ENCODE results near the gene DAGLA. TPM values are rescaled to one million over a fixed set of nuclear protein-coding genes. Genes with fewer than 3 reads are reported as not detected.

DAGLA gene
- total RNA-seq (10 to 100 TPM in 1 of 5 donors, 1 to 10 TPM in 2, under 1 TPM in 2; under 0.01 to 27.2 (median 1.3) TPM), polyA plus RNA-seq (1 to 10 TPM in 1 of 3 donors, under 1 TPM in 2; 0.15 to 3.2 (median 0.75) TPM)
- long read RNA-seq, donor 1 = 0 reads
- long read RNA-seq, donor 2, partial matches to known transcripts = 6 of 6 reads
- long read RNA-seq, donor 2, other reads (novel, unspliced or antisense) = 0 of 6 reads
- long read RNA-seq, donor 3 = 0 reads
- long read RNA-seq, donor 4 = 0 reads
- long read RNA-seq, donor 5, partial matches to known transcripts = 0 of 5 reads
- long read RNA-seq, donor 5, other reads (novel, unspliced or antisense) = 5 of 5 reads
- long read RNA-seq, donor 6, full-length matches to known transcripts = 2 of 22 reads
- long read RNA-seq, donor 6, partial matches to known transcripts = 20 of 22 reads
- long read RNA-seq, donor 6, other reads (novel, unspliced or antisense) = 0 of 22 reads
- long read RNA-seq, donor 7 = 0 reads
- long read RNA-seq, donor 8 = 0 reads
- long read RNA-seq, donor 9 = 0 reads
- long read RNA-seq, donor 10 = 0 reads

- Histone ChIP-seq H3K4me3 (peak within 1 kb of the TSS; percentile 49 to 56 (median 53)), H3K36me3 (no peaks in the 10 kb centered on the region), H3K9me3 (no peaks in the 10 kb centered on the region), H3K27ac (peak within 1 kb of the TSS in 2 of 5 donors; percentile 47 to 54), H3K4me1 (peaks cover 26 to 50% (median 43%) of the 10 kb centered on the region in 4 donors), H3K27me3 (peaks cover 0 to 52% (median 0%) of the 10 kb centered on the region in 3 donors)
- WGBS, 5 donors = 3 to 8% (median 4%) methylated on average over 25 to 84 of the region's 84 CpGs
- DNase-seq = peak; percentile 83 to 89
- TF ChIP-seq EP300 (IDR thresholded peaks at IDR 0.05) (no peak), CTCF (IDR thresholded peaks at IDR 0.05) (peak in 5 of 7 experiments; percentile 77 to 97 (median 92)), POLR2AphosphoS5 (IDR thresholded peaks at IDR 0.05) (peak in 1 of 3 donors; percentile 12), POLR2A (IDR thresholded peaks at IDR 0.05) (no peak)
- intact Hi-C loops (cut with DNase I; ENCODE audit: low total_unique reads) = loop anchor here (5.0 kb wide), 1 partner anchor 57 kb away; no protein-coding TSS in a partner anchor
Observed at GRCh38 chr11:61679893-61680621, at the start of gene DAGLA. DAGLA (plus strand) TSS chr11:61680391; CDS start chr11:61720156, 39,765 bp downstream.

- intact Hi-C loops (cut with DNase I; ENCODE audit: low total_unique reads) = no loop called here
- Histone ChIP-seq H3K27ac (no peak overlapping the region), H3K9me3 (no peaks in the 10 kb centered on the region), H3K4me1 (peaks cover 4 to 16% (median 11%) of the 10 kb centered on the region in 4 donors), H3K36me3 (no peaks in the 10 kb centered on the region), H3K27me3 (peaks cover 0 to 12% (median 0%) of the 10 kb centered on the region in 3 donors), H3K4me3 (no peak overlapping the region)
- 73 to 81% (median 74%) methylated on average over 12 of the region's 12 CpGs for WGBS, 5 donors
- TF ChIP-seq POLR2A (IDR thresholded peaks at IDR 0.05) (no peak), CTCF (IDR thresholded peaks at IDR 0.05) (no peak), EP300 (IDR thresholded peaks at IDR 0.05) (no peak), POLR2AphosphoS5 (IDR thresholded peaks at IDR 0.05) (no peak)
- DNase-seq = no peak
Observed at GRCh38 chr11:61632096-61632495, 48.1 kb upstream of the DAGLA start.

GRCh38 chr11:61635304-61635703, 44.9 kb upstream of the DAGLA start:
- H3K36me3 ChIP-seq = no peaks in the 10 kb centered on the region
- no peaks in the 10 kb centered on the region for H3K9me3 ChIP-seq
- no peak overlapping the region for H3K4me3 ChIP-seq
- H3K27me3 ChIP-seq = peaks cover 0 to 20% (median 0%) of the 10 kb centered on the region in 3 donors
- peaks cover 0 to 6% (median 3%) of the 10 kb centered on the region in 4 donors for H3K4me1 ChIP-seq
- 93 to 100% (median 95%) methylated on average over 1 of the region's 1 CpG for WGBS, 5 donors
- no peak for DNase-seq
- no peak overlapping the region for H3K27ac ChIP-seq
- intact Hi-C loops (cut with DNase I; ENCODE audit: low total_unique reads) = loop anchor here (5.0 kb wide), 1 partner anchor 158 kb away; no protein-coding TSS in a partner anchor
- TF ChIP-seq POLR2AphosphoS5 (IDR thresholded peaks at IDR 0.05) (no peak), CTCF (IDR thresholded peaks at IDR 0.05) (no peak), POLR2A (IDR thresholded peaks at IDR 0.05) (no peak), EP300 (IDR thresholded peaks at IDR 0.05) (no peak)

GRCh38 chr11:61635787-61636186, 44.4 kb upstream of the DAGLA start:
- 73 to 87% (median 81%) methylated on average over 5 of the region's 5 CpGs for WGBS, 5 donors
- Histone ChIP-seq H3K9me3 (no peaks in the 10 kb centered on the region), H3K4me3 (no peak overlapping the region), H3K27ac (no peak overlapping the region), H3K27me3 (peaks cover 0 to 20% (median 0%) of the 10 kb centered on the region in 3 donors), H3K4me1 (peaks cover 0 to 6% (median 3%) of the 10 kb centered on the region in 4 donors), H3K36me3 (no peaks in the 10 kb centered on the region)
- TF ChIP-seq EP300 (IDR thresholded peaks at IDR 0.05) (no peak), CTCF (IDR thresholded peaks at IDR 0.05) (no peak), POLR2A (IDR thresholded peaks at IDR 0.05) (no peak), POLR2AphosphoS5 (IDR thresholded peaks at IDR 0.05) (no peak)
- no peak for DNase-seq
- intact Hi-C loops (cut with DNase I; ENCODE audit: low total_unique reads) = loop anchor here (5.0 kb wide), 1 partner anchor 158 kb away; no protein-coding TSS in a partner anchor
